Activated CD8-positive, alpha-beta memory T cell treated with anti-CD3 and anti-CD28 coated beads for 48 hours (primary cell): ENCODE results near the gene ABCA6.

ENCODE experiments used
- DNase-seq, 3 experiments: peaks; one replicate each; pipeline ENCODE4 v3.0.0-alpha.2; 2020; ENCODE audit warnings: low read depth in 2 of 3, low spot score in 2 of 3

The ABCA6 gene

DNA sequence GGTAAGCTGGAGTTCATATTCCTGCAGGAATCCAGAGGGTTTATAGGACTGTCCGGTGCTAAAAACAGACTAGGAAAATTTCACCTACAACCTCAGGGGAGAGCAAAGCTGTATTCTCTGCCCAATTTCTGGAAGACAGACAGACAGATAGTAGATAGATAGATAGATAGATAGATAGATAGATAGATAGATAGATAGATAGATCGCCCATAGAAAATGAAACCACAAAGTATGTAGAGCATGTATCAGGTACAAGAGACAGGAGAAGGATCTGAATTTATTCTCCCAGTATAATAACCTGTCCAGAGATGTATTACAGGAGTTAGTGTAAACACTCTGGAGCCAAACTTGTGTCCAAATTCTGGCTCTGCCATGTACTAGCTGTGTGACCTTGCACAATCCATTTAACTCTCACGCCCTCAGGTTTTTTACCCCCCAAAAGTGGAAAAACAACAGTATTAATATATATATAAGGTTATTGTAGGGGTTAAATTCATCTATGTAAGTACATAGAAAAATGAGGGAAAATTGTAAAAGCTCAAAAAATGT, 2.1 kb upstream of the ABCA6 start:
- DNase-seq: no peak

GRCh38 chr17:69143151-69143550, 1.5 kb upstream of the ABCA6 start:
- DNase-seq: no peak

DNA sequence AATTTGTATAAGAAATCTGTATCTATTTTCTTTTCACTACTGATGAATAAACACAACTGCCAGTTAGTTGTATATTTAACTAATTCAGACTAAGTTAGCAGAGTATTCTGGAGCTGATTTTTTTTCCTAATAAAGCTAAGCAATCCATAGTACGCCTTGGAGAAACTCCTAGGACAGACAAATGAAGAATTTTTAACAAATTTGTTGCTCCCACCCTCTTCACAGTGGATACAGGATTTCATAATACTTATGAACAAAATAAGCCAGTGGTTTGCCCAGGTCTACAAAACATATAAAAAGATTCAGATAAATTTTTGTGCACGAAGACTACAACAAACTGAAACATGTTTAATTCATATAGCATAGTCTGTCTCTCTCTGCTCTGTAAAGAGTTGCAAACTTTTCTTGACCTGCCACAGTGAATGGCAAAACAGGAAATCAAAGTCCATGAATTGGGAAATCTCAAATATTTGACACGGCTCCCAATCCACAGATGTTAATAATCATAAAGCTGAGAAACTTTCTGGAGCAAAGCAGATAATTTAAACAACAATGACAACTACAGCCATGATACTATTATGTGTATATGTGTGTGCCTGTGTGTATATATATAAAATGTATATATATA, 594 bp upstream of the ABCA6 start:
- no peak for DNase-seq

DNA sequence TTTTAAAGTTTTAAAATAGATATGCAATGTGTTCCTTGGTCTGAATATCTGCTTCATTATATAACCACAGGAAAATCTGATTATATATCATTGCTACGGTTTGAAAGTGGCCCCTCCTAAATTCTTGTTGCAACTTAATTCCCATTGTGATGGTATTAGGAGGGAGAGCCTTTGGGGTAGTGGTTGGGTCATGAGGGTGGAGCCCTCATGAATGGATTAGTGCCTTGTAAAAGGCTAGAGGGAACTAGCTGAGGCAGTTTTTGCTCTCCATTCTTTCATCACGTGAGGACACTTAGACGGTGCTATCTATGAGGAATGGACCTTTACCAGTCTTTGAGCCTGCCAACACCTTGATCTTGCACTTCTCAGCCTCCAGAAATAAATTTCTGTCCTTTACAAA, 7.6 kb downstream of the ABCA6 start:
- DNase-seq: no peak

GRCh38 chr17:69130627-69131296, 10.9 kb downstream of the ABCA6 start:
- DNase-seq: no peak

- no peak for DNase-seq
Observed at GRCh38 chr17:69123626-69124025, 18.1 kb downstream of the ABCA6 start.

DNA sequence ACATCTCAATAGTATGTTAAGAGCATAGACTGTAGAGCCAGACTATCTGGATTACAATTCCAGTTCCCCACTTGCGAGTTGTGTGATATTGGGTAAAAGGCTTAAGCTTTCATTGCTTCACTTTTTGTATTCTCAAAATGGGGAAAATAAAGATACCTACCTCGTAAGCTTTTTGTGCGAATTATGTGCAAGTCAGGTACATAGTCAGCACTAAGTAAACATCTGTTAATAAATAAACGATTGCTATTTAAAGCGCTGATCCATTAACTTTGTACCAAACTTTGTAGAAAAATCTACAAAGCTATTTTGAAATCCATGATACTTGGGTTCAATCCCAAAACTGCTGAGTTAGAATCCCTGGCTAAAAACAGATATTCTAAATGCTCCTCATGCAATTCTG, 19.6 kb downstream of the ABCA6 start:
- DNase-seq: no peak

- no peak for DNase-seq
Observed at GRCh38 chr17:69117855-69118784, 23.6 kb downstream of the ABCA6 start.

DNA sequence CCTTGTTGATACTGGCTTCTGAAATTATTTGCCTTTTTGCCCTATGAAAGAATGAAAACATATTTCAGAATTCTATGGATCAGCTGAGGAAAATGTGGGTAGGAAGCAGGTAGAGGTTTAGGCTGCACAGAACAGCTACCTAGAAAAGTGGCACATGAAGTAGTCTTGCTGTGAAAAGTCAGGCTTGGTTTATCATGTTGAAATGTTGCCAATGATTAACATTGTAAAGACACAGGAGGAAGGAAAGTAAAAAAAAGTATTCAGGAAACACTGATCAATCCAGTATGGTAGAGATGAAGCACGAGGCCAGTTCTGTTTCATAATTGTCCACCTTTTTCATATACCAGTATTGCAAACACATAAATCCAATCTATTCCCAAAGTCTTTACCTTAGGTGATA, 29.9 kb downstream of the ABCA6 start:
- DNase-seq: no peak

- DNase-seq: no peak
Observed at GRCh38 chr17:69105907-69106730, 35.6 kb downstream of the ABCA6 start.

- DNase-seq: no peak
Observed at GRCh38 chr17:69103557-69104233, 38.0 kb downstream of the ABCA6 start.

DNA sequence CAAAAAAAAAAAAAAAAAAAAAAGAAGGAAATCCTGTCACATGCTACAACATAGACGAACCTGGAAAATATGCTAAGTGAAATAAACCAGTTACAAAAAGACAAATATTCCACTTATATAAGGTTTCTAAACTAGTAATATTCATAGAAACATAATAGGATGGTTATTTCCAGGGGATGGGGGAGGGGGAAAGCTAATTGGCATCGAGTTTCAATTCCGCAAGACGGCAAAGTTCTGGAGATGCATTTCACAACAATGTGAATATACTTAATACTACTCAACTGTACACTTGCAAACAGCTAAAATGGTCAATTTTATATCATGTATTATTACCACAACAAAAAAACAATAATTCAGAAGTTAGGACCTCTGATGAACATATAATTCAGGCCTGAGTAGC, 43.1 kb downstream of the ABCA6 start:
- DNase-seq: no peak

DNA sequence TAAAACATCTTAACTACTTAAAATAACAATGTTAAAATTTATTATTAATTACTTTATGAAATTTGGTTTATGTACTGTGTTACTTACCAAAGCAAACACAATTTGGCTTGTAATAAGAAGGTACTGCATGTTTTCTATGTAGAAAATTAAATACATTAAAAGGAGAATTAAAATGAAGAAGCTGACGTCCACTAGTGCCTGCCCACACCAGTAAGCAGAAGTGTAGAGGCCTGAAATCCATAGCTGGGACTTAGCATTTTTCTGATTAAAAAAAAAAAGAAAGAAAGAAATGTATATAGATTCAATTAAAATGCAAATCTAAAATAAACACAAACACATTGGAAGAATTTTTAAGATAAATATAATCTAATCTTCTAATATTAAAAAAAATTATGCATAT, 45.2 kb downstream of the ABCA6 start:
- no peak for DNase-seq

- DNase-seq: no peak
Observed at GRCh38 chr17:69093995-69094394, 47.7 kb downstream of the ABCA6 start.

DNA sequence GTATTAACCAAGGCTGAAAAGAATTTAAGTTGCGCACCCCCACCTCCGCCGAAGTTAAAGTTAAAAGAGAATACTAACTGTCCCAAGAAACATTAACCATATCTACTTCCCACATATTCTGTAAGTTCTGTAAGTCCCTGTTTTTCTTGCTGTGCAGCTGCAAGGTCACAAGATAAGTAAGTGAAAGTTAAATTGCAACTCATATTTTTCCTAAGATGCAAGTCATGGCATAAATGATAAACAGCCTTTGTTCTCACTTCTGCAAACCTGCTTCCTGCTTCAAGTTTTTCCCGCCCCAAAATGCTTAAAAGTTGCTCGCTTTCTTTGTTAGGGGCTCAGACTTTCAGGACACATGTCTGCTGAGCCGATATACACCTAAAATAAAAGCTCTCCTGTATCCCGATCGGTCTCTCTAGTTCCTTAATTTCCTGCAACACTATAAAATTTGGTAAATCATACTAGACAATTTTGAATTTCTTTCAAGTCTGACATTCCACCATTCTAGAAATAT, 48.4 kb downstream of the ABCA6 start:
- DNase-seq: no peak

- DNase-seq: no peak
Observed at GRCh38 chr17:69090365-69090764, 51.3 kb downstream of the ABCA6 start.

- DNase-seq: no peak
Observed at GRCh38 chr17:69088643-69089200, 53.0 kb downstream of the ABCA6 start.

GRCh38 chr17:69086641-69087040, 55.1 kb downstream of the ABCA6 start:
- DNase-seq: no peak

- no peak for DNase-seq
Observed at GRCh38 chr17:69084911-69085310, 56.8 kb downstream of the ABCA6 start.

DNA sequence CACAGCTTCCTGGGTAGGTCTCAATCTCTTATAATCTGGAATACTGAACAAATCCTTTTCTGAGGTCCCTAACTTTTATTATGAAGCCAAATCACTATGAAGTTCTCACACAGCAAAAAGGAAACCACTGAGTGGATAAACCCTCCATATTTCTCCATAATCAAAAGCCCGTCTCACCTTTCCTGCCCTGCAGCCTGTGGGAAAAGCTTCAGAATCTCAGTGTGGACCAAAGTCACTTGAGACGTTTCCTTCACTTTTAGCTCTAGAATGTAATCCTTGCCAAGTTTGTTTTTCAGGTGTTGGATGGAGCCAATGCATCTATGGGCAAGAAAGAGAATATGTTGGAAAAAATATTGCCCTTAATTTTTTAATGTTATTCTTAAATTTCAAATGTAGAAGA, 59.0 kb downstream of the ABCA6 start:
- no peak for DNase-seq
